H1 (cell line): Measurements from ENCODE around the gene FGF18.

Experiments
- CREB1 ChIP-seq: IDR thresholded peaks from 2 replicates; pipeline ENCODE4 v1.6.1; 2012; ENCODE audit warnings: inconsistent platforms
- EZH2 ChIP-seq: fragments of 200-600 bp; sonication (generic); IDR thresholded peaks from 2 replicates; pipeline ENCODE4 v1.7.1; 2012; ENCODE audit warnings: low read depth, mild to moderate bottlenecking, moderate library complexity, low read length, inconsistent platforms; ENCODE audit not compliant: severe bottlenecking
- FOSL1 ChIP-seq: IDR thresholded peaks from 2 replicates; pipeline ENCODE4 v1.6.1; 2011; ENCODE audit warnings: mild to moderate bottlenecking, low read depth, low read length, moderate library complexity; ENCODE audit not compliant: insufficient read depth
- GTF2F1 ChIP-seq: IDR thresholded peaks from 2 replicates; pipeline ENCODE4 v1.6.1; 2012; ENCODE audit warnings: low read depth, low read length, improper control_type of control experiment, borderline replicate concordance
- HDAC6 ChIP-seq: IDR thresholded peaks from one replicate; pipeline ENCODE4 v1.7.1; 2012; ENCODE audit warnings: low read depth, mild to moderate bottlenecking, inconsistent platforms, low read length, moderate library complexity
- POLR2AphosphoS5 ChIP-seq: IDR thresholded peaks from 2 replicates; pipeline ENCODE4 v1.6.1; 2011; ENCODE audit warnings: low read depth, low read length
- RAD21 ChIP-seq, 2 experiments: IDR thresholded peaks in 1 of 2; conservative IDR thresholded peaks in 1 of 2; 2 replicates each; pipeline ENCODE4 v1.6.1; 2011; ENCODE audit warnings: low read depth in 2 of 2, low read length in 2 of 2, improper control_type of control experiment in 1 of 2, inconsistent platforms in 1 of 2, mild to moderate bottlenecking in 1 of 2, moderate library complexity in 1 of 2
- RFX5 ChIP-seq: IDR thresholded peaks from 2 replicates; pipeline ENCODE4 v1.6.1; 2011; ENCODE audit warnings: low read depth, low read length, improper control_type of control experiment, borderline replicate concordance
- SIN3A ChIP-seq, 2 experiments: IDR thresholded peaks in 1 of 2; conservative IDR thresholded peaks in 1 of 2; 2 replicates each; pipeline ENCODE4 v1.6.1; 2011 to 2012; ENCODE audit warnings: low read length in 2 of 2, improper control_type of control experiment in 1 of 2, low read depth in 1 of 2, mild to moderate bottlenecking in 1 of 2
- SP1 ChIP-seq: IDR thresholded peaks from 2 replicates; pipeline ENCODE4 v1.6.1; 2011; ENCODE audit warnings: low read depth, low read length
- TAF7 ChIP-seq: optimal IDR thresholded peaks from 2 replicates; pipeline ENCODE3; 2011; ENCODE audit warnings: low read depth, mild to moderate bottlenecking, inconsistent platforms, low read length, moderate library complexity, borderline replicate concordance
- YY1 ChIP-seq: IDR thresholded peaks from 2 replicates; pipeline ENCODE4 v1.6.1; 2011; ENCODE audit warnings: low read depth, mild to moderate bottlenecking, low read length
- TF ChIP-seq, protein P1 (sequence below): IDR thresholded peaks from 2 replicates; pipeline ENCODE4 v1.6.1; 2012; ENCODE audit warnings: low read length, inconsistent platforms
- TF ChIP-seq, protein P2 (sequence below), 3 experiments: IDR thresholded peaks; 1 replicate in 2 of 3; 2 replicates in 1 of 3; pipeline versions ENCODE4 v1.5.1 to v1.6.1; 2011; ENCODE audit warnings: low read length in 3 of 3, mild to moderate bottlenecking in 3 of 3, inconsistent platforms in 2 of 3, low read depth in 1 of 3, moderate library complexity in 1 of 3; ENCODE audit not compliant: insufficient read depth in 1 of 3; ENCODE audit errors: control extremely low read depth in 1 of 3

DNA sequence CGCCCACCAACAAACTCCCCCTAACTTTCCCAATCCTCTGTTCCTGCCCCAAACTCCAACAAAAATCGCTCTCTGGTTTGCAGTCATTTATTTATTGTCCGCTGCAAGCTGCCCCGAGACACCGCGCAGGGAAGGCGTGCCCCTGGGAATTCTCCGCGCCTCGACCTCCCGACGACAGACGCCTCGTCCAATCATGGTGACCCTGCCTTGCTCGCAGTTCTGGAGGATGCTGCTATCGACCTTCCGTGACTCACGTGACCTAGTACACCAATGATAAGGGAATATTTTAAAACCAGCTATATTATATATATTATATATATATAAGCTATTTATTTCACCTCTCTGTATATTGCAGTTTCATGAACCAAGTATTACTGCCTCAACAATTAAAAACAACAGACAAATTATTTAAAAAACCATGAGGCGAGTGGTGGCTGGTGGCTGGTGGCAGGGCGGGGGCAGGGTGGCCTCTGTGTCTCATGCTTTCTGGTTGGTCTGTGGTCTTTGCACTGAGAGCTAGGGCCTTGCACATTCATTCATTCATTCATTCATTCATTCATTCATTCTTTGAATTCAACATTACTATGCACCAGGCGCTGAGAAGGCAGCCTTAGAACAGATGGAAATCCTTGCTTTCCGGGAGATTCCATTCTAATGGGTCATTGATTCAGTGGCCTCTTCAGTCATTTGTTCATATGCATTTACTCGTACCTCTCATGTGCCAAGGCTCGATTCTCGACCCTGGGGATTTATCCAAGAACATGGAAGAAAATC is 37.9 kb downstream of the FGF18 start:
- TF ChIP-seq, protein P1, sequence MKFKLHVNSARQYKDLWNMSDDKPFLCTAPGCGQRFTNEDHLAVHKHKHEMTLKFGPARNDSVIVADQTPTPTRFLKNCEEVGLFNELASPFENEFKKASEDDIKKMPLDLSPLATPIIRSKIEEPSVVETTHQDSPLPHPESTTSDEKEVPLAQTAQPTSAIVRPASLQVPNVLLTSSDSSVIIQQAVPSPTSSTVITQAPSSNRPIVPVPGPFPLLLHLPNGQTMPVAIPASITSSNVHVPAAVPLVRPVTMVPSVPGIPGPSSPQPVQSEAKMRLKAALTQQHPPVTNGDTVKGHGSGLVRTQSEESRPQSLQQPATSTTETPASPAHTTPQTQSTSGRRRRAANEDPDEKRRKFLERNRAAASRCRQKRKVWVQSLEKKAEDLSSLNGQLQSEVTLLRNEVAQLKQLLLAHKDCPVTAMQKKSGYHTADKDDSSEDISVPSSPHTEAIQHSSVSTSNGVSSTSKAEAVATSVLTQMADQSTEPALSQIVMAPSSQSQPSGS = no peak
- TF ChIP-seq YY1 (no peak), SIN3A (conservative IDR thresholded peaks at IDR 0.05 in 1 of 2, IDR thresholded peaks at IDR 0.05 in 1 of 2; ENCODE audit: low read depth in 1 of 2, low read length in 2 of 2) (no peak), FOSL1 (no peak), RFX5 (no peak), SP1 (no peak), HDAC6 (no peak), EZH2 (no peak), TAF7 (no peak), GTF2F1 (no peak), RAD21 (IDR thresholded peaks at IDR 0.05 in 1 of 2, conservative IDR thresholded peaks at IDR 0.05 in 1 of 2; ENCODE audit: low read depth in 2 of 2, low read length in 2 of 2) (no peak), CREB1 (no peak), POLR2AphosphoS5 (no peak)
- TF ChIP-seq, protein P2, sequence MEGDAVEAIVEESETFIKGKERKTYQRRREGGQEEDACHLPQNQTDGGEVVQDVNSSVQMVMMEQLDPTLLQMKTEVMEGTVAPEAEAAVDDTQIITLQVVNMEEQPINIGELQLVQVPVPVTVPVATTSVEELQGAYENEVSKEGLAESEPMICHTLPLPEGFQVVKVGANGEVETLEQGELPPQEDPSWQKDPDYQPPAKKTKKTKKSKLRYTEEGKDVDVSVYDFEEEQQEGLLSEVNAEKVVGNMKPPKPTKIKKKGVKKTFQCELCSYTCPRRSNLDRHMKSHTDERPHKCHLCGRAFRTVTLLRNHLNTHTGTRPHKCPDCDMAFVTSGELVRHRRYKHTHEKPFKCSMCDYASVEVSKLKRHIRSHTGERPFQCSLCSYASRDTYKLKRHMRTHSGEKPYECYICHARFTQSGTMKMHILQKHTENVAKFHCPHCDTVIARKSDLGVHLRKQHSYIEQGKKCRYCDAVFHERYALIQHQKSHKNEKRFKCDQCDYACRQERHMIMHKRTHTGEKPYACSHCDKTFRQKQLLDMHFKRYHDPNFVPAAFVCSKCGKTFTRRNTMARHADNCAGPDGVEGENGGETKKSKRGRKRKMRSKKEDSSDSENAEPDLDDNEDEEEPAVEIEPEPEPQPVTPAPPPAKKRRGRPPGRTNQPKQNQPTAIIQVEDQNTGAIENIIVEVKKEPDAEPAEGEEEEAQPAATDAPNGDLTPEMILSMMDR (IDR thresholded peaks at IDR 0.05; ENCODE audit: control extremely low read depth in 1 of 3, insufficient read depth in 1 of 3, low read depth in 1 of 3, low read length in 3 of 3) = no peak
